ENCODE data around the gene UXS1. TPM values are rescaled to one million over a fixed set of nuclear protein-coding genes. Genes with fewer than 3 reads are reported as not detected.

Gene UXS1
- total RNA-seq, 8 experiments from 2014 or later: 24.9 to 76.4 (median 33.8) TPM

- Histone ChIP-seq H3K4me3 (no peak overlapping the region), H3K27ac (no peak overlapping the region), H3K4me1 (replicated peaks in 1 of 2) (no peaks in the 10 kb centered on the region)
- peak in 1 of 8 experiments; percentile 57 for ATAC-seq (replicated peaks in 6 of 8)
- in situ Hi-C loops (cut with MboI; ENCODE audit: low pct_unique_long_range_greater_than_20kb in 2 of 9, low sequenced_read_pairs in 9 of 9, unreplicated experiment in 9 of 9): no loop called here
- 86% methylated on average over 1 of the region's 1 CpG; no CpG with 5 or more reads in 9 of the 10 experiments for WGBS, 10 experiments
These were observed 9.2 kb downstream of the UXS1 start for GRCh38 chr2:106184857-106185256.

- Histone ChIP-seq H3K27ac (no peak overlapping the region), H3K4me1 (replicated peaks in 1 of 2) (no peaks in the 10 kb centered on the region), H3K4me3 (no peak overlapping the region)
- in situ Hi-C loops (cut with MboI; ENCODE audit: low pct_unique_long_range_greater_than_20kb in 2 of 9, low sequenced_read_pairs in 9 of 9, unreplicated experiment in 9 of 9): no loop called here
- ATAC-seq (replicated peaks in 6 of 8): no peak
- WGBS, 10 experiments: 92 to 100% (median 100%) methylated on average over 1 to 2 of the region's 2 CpGs; no CpG with 5 or more reads in 6 of the 10 experiments
These were observed 9.7 kb downstream of the UXS1 start for GRCh38 chr2:106184394-106184793.

GRCh38 chr2:106183101-106183696, 10.9 kb downstream of the UXS1 start:
- in situ Hi-C loops (cut with MboI; ENCODE audit: low pct_unique_long_range_greater_than_20kb in 2 of 9, low sequenced_read_pairs in 9 of 9, unreplicated experiment in 9 of 9): no loop called here
- ATAC-seq (replicated peaks in 6 of 8): peak in 1 of 8 experiments; percentile 35
- no peak overlapping the region for H3K27ac ChIP-seq
- no peaks in the 10 kb centered on the region for H3K4me1 ChIP-seq (replicated peaks in 1 of 2)
- H3K4me3 ChIP-seq: no peak overlapping the region
- 0 to 83% (median 58%) methylated on average over 1 to 3 of the region's 3 CpGs for WGBS, 10 experiments

- WGBS, 10 experiments: 86 to 100% (median 95%) methylated on average over 1 to 5 of the region's 10 CpGs; no CpG with 5 or more reads in 6 of the 10 experiments
- in situ Hi-C loops (cut with MboI; ENCODE audit: low pct_unique_long_range_greater_than_20kb in 2 of 9, low sequenced_read_pairs in 9 of 9, unreplicated experiment in 9 of 9): no loop called here
- H3K4me1 ChIP-seq (replicated peaks in 1 of 2): no peaks in the 10 kb centered on the region
- no peak for ATAC-seq (replicated peaks in 6 of 8)
- no peak overlapping the region for H3K27ac ChIP-seq
- H3K4me3 ChIP-seq: no peak overlapping the region
These were observed 13.0 kb downstream of the UXS1 start for GRCh38 chr2:106181064-106181463.

- WGBS, 10 experiments: 40 to 100% (median 93%) methylated on average over 1 to 5 of the region's 5 CpGs; no CpG with 5 or more reads in 3 of the 10 experiments
- in situ Hi-C loops (cut with MboI; ENCODE audit: low pct_unique_long_range_greater_than_20kb in 2 of 9, low sequenced_read_pairs in 9 of 9, unreplicated experiment in 9 of 9): no loop called here
These were observed 13.5 kb downstream of the UXS1 start for GRCh38 chr2:106180602-106181001.

GRCh38 chr2:106178716-106179115, 15.4 kb downstream of the UXS1 start:
- 100% methylated on average over 1 of the region's 7 CpGs; no CpG with 5 or more reads in 9 of the 10 experiments for WGBS, 10 experiments
- in situ Hi-C loops (cut with MboI; ENCODE audit: low pct_unique_long_range_greater_than_20kb in 2 of 9, low sequenced_read_pairs in 9 of 9, unreplicated experiment in 9 of 9): no loop called here
- ATAC-seq (replicated peaks in 6 of 8): no peak
- H3K4me3 ChIP-seq: no peak overlapping the region
- H3K27ac ChIP-seq: no peak overlapping the region
- H3K4me1 ChIP-seq (replicated peaks in 1 of 2): peaks cover 0 to 5% of the 10 kb centered on the region in 2 donors

More at GRCh38 chr2:106180602-106181001, 13.5 kb downstream of the UXS1 start:
- H3K4me3 ChIP-seq: no peak overlapping the region
- ATAC-seq (replicated peaks in 6 of 8): no peak
- no peaks in the 10 kb centered on the region for H3K4me1 ChIP-seq (replicated peaks in 1 of 2)
- H3K27ac ChIP-seq: no peak overlapping the region

- no peak for ATAC-seq (replicated peaks in 6 of 8)
- 94 to 100% (median 100%) methylated on average over 1 to 4 of the region's 4 CpGs; no CpG with 5 or more reads in 3 of the 10 experiments for WGBS, 10 experiments
- Histone ChIP-seq H3K27ac (no peak overlapping the region), H3K4me1 (replicated peaks in 1 of 2) (peaks cover 0 to 5% of the 10 kb centered on the region in 2 donors), H3K4me3 (no peak overlapping the region)
- in situ Hi-C loops (cut with MboI; ENCODE audit: low pct_unique_long_range_greater_than_20kb in 2 of 9, low sequenced_read_pairs in 9 of 9, unreplicated experiment in 9 of 9): no loop called here
These were observed 16.5 kb downstream of the UXS1 start for GRCh38 chr2:106177581-106177980.

GRCh38 chr2:106176446-106177099, 17.5 kb downstream of the UXS1 start:
- H3K27ac ChIP-seq: no peak overlapping the region
- in situ Hi-C loops (cut with MboI; ENCODE audit: low pct_unique_long_range_greater_than_20kb in 2 of 9, low sequenced_read_pairs in 9 of 9, unreplicated experiment in 9 of 9): no loop called here
- ATAC-seq (replicated peaks in 6 of 8): no peak
- whole genome bisulfite sequencing, 10 experiments: 67 to 100% (median 84%) methylated on average over 1 to 6 of the region's 9 CpGs; no CpG with 5 or more reads in 2 of the 10 experiments
- no peak overlapping the region for H3K4me3 ChIP-seq
- peaks cover 2 to 5% of the 10 kb centered on the region in 2 donors for H3K4me1 ChIP-seq (replicated peaks in 1 of 2)

DNA sequence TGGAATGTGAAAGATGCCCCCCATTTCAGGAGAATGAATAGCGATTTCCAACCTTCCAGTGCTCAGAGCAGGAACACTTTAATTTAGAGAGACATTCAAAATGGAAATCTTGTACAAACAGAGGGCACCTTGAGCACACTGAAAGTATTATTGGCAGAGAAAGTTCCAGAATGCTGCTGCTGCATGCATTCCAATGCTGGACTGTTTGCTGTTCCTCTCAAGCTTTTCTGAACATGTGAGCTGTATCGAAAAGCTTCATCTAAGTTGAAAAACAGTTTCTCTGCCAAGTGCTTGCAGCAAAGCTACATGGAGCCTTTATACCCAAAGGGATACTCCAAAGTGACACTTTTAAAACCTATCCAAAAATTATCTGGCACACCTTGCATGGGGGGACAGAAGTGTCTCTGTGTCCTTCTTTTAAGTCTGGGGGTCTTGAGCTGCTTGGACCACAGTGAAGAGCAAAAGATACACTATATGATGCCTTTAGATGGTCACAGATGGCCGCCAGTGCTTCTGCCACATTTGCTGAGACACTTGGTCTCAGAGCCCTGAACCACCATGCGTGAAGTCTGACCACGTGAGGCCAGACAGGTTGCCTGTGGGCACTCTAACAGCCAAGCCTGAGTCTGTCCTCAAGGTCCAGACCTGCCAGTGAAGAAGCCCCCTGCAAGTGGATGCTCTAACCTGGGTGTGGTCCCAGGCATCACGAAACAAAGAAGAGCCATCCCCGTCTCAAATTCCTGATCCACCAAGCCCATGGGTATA, 18.8 kb downstream of the UXS1 start:
- H3K27ac ChIP-seq: no peak overlapping the region
- in situ Hi-C loops (cut with MboI; ENCODE audit: low pct_unique_long_range_greater_than_20kb in 2 of 9, low sequenced_read_pairs in 9 of 9, unreplicated experiment in 9 of 9): no loop called here
- 29 to 100% (median 83%) methylated on average over 1 to 5 of the region's 7 CpGs; no CpG with 5 or more reads in 1 of the 10 experiments for WGBS, 10 experiments
- no peak for ATAC-seq (replicated peaks in 6 of 8)
- H3K4me3 ChIP-seq: no peak overlapping the region
- H3K4me1 ChIP-seq (replicated peaks in 1 of 2): peaks cover 2 to 7% of the 10 kb centered on the region in 2 donors

DNA sequence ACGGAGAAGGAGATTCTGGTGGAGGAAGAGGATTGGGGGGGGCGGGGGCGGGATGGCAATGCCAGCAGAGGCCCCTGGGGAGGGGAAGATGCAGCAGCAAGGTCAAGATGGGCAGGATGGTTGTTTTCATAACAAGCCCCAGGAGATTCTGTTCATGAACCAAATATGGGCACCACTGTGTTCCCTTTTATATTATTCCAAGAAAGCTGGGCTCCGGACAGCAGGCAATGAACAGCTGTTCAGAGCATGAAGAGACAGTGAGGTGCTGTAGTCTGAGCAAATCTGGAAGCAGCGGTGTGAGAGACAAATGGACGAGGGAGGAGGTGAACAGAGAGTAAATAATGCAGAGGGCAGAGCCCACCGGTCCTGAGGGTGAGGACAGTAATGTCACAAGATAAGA, 20.0 kb downstream of the UXS1 start:
- Histone ChIP-seq H3K27ac (no peak overlapping the region), H3K4me3 (no peak overlapping the region), H3K4me1 (replicated peaks in 1 of 2) (peaks cover 2 to 7% of the 10 kb centered on the region in 2 donors)
- 65 to 100% (median 87%) methylated on average over 1 to 4 of the region's 7 CpGs; no CpG with 5 or more reads in 6 of the 10 experiments for WGBS, 10 experiments
- in situ Hi-C loops (cut with MboI; ENCODE audit: low pct_unique_long_range_greater_than_20kb in 2 of 9, low sequenced_read_pairs in 9 of 9, unreplicated experiment in 9 of 9): no loop called here
- ATAC-seq (replicated peaks in 6 of 8): peak in 1 of 8 experiments; percentile 18

DNA sequence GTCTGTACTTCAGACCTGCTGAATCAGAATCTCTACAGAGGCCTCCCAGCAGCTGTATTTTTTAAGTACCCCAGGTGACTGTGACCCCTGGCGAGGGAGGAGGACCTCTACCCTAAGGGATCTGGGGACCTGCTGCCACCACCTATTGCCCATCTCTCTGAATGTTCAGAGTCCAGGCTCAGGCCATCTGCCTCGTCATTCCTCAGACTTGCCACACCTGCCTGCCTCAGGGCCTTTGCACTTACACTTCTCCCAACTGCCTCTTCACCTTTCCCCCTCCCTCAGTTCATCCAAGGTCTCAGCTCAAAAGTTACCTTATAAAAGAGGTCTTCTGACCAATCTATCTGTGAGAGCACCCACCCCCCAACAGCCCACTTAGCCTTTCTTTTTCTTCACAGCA, 21.5 kb downstream of the UXS1 start:
- Histone ChIP-seq H3K27ac (no peak overlapping the region), H3K4me3 (no peak overlapping the region), H3K4me1 (replicated peaks in 1 of 2) (peaks cover 2 to 7% of the 10 kb centered on the region in 2 donors)
- in situ Hi-C loops (cut with MboI; ENCODE audit: low pct_unique_long_range_greater_than_20kb in 2 of 9, low sequenced_read_pairs in 9 of 9, unreplicated experiment in 9 of 9): no loop called here
- 60 to 100% (median 83%) methylated on average over 1 to 2 of the region's 2 CpGs; no CpG with 5 or more reads in 5 of the 10 experiments for WGBS, 10 experiments
- no peak for ATAC-seq (replicated peaks in 6 of 8)

DNA sequence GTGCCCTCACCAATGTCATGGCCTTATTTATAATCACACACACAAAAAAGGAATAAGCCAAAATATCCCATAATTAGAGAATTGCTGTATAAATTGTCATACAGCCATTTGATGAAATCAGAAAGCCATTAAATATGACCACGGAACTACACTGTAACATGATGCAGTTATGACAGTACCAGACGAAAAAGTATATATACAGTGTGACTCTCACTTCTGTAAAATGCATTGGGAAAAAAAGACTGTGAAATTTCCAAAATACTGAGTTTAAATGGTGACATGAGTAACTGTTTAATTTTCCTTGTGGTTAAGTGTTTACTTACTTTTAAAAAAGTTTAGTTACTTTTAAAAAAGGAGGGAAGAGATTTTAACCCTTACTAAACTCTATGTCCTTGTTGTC, 25.4 kb downstream of the UXS1 start:
- no peak overlapping the region for H3K27ac ChIP-seq
- H3K4me1 ChIP-seq (replicated peaks in 1 of 2): peaks cover 15 to 22% of the 10 kb centered on the region in 2 donors
- no peak overlapping the region for H3K4me3 ChIP-seq
- WGBS, 10 experiments: 80 to 100% (median 100%) methylated on average over 1 to 2 of the region's 2 CpGs
- no peak for ATAC-seq (replicated peaks in 6 of 8)
- in situ Hi-C loops (cut with MboI; ENCODE audit: low pct_unique_long_range_greater_than_20kb in 2 of 9, low sequenced_read_pairs in 9 of 9, unreplicated experiment in 9 of 9): no loop called here

DNA sequence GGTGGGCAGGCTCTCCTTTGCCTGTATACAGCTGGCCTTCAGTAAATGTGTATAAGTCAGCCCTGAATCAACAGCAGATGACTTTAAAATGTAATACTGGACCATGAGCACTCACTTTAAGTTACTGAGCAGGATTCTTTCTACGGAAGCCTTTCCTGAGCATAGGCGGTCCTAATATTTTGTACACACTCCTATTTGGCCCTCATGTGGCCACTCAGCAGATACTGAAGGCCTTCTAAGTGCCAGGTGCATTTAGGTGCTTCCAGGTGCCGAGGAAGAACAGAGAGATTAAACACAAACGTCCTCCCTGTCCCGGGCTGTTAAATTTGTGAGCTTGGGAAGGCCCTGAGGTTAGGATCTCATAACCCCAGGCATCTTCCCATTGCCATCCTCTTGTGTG, 27.0 kb downstream of the UXS1 start:
- Histone ChIP-seq H3K4me1 (replicated peaks in 1 of 2) (peaks cover 15 to 22% of the 10 kb centered on the region in 2 donors), H3K4me3 (no peak overlapping the region), H3K27ac (no peak overlapping the region)
- no peak for ATAC-seq (replicated peaks in 6 of 8)
- 17 to 95% (median 64%) methylated on average over 1 to 4 of the region's 5 CpGs; no CpG with 5 or more reads in 5 of the 10 experiments for WGBS, 10 experiments
- in situ Hi-C loops (cut with MboI; ENCODE audit: low pct_unique_long_range_greater_than_20kb in 2 of 9, low sequenced_read_pairs in 9 of 9, unreplicated experiment in 9 of 9): no loop called here

All from motor neuron (in vitro differentiated cells).